H1 (cell line): ENCODE measurements around the gene TLE3. TPM values are rescaled to one million over a fixed set of nuclear protein-coding genes. Genes with fewer than 3 reads are reported as not detected.

Experiments
- CTCF ChIA-PET: fragments of 300-600 bp; sonication (Branson Sonifier 250); formaldehyde crosslinking; loops from one replicate; lab custom pipeline; 2021; ENCODE audit not compliant: partially characterized antibody; lab: Charles Lee
- POLR2A ChIA-PET: fragments of 300-600 bp; sonication (Branson Sonifier 250); formaldehyde crosslinking; loops from one replicate; lab custom pipeline; 2021; ENCODE audit warnings: inconsistent platforms; ENCODE audit not compliant: partially characterized antibody; lab: Charles Lee
- DNase-seq, 2 experiments: peaks; one replicate each; pipeline versions ENCODE4 v3.0.0 to v3.0.0-alpha.2; 2010 to 2022; ENCODE audit warnings: low spot score in 2 of 2, low read depth in 1 of 2, mixed read lengths in 1 of 2
- FAIRE-seq: peaks from 2 replicates; lab custom pipeline; 2011; peaks lifted over from hg19 to GRCh38; lab: Jason Lieb, UNC
- H2AFZ ChIP-seq: 2 replicates; pipeline ENCODE4 v1.8.1; 2012; ENCODE audit warnings: low read length, inconsistent platforms
- H2AK5ac ChIP-seq: 2 replicates; pipeline ENCODE4 v1.6.1; 2013; ENCODE audit warnings: low read depth, low read length
- H2BK120ac ChIP-seq: replicated peaks from 2 replicates; pipeline ENCODE3; 2013; ENCODE audit warnings: low read depth, low read length, inconsistent platforms
- H2BK12ac ChIP-seq: 2 replicates; pipeline ENCODE4 v1.6.1; 2013; ENCODE audit warnings: low read depth, low read length
- H2BK15ac ChIP-seq: 2 replicates; pipeline ENCODE4 v1.6.1; 2013; ENCODE audit warnings: low read length
- H2BK20ac ChIP-seq: 2 replicates; pipeline ENCODE4 v1.6.1; 2013; ENCODE audit warnings: low read length
- H2BK5ac ChIP-seq: 2 replicates; pipeline ENCODE4 v1.6.1; 2013; ENCODE audit warnings: low read depth, low read length
- H3K14ac ChIP-seq: 2 replicates; pipeline ENCODE4 v1.6.1; 2013; ENCODE audit warnings: inconsistent platforms; ENCODE audit not compliant: insufficient read length
- H3K18ac ChIP-seq: 2 replicates; pipeline ENCODE4 v1.6.1; 2013; ENCODE audit warnings: low read length; ENCODE audit errors: extremely low read depth
- H3K23ac ChIP-seq: 2 replicates; pipeline ENCODE4 v1.6.1; 2013; ENCODE audit warnings: inconsistent platforms; ENCODE audit not compliant: insufficient read length
- H3K23me2 ChIP-seq: 2 replicates; pipeline ENCODE4 v1.6.1; 2013; ENCODE audit warnings: low read depth, low read length
- H3K27ac ChIP-seq: 2 replicates; pipeline ENCODE4 v1.6.1; 2011; ENCODE audit warnings: low read depth, low read length, inconsistent platforms
- H3K27me3 ChIP-seq, 4 experiments: replicated peaks in 1 of 4; 1 replicate in 1 of 4; 2 replicates in 3 of 4; pipeline versions ENCODE4 v1.6.1 to v1.8.1; 2011 to 2013; ENCODE audit warnings: low read length in 3 of 4, mild to moderate bottlenecking in 3 of 4, inconsistent platforms in 2 of 4, mixed read lengths in 2 of 4, moderate library complexity in 1 of 4; ENCODE audit not compliant: control insufficient read depth in 3 of 4, insufficient read depth in 3 of 4; ENCODE audit errors: extremely low read depth in 1 of 4
- H3K36me3 ChIP-seq, 4 experiments: 2 replicates each; pipeline versions ENCODE4 v1.6.1 to v1.8.1; 2011 to 2013; ENCODE audit warnings: mild to moderate bottlenecking in 4 of 4, low read length in 3 of 4, moderate library complexity in 2 of 4, control low read depth in 1 of 4, inconsistent platforms in 1 of 4; ENCODE audit not compliant: insufficient read depth in 4 of 4, control insufficient read depth in 2 of 4
- H3K4ac ChIP-seq: replicated peaks from 2 replicates; pipeline ENCODE3; 2013; ENCODE audit warnings: low read length, low read depth, mixed read lengths, inconsistent platforms; ENCODE audit not compliant: insufficient read length
- H3K4me1 ChIP-seq, 4 experiments: replicated peaks in 1 of 4; 1 replicate in 1 of 4; 2 replicates in 3 of 4; pipeline versions ENCODE4 v1.6.1 to v1.8.1; 2011 to 2013; ENCODE audit warnings: low read length in 3 of 4, inconsistent platforms in 2 of 4, mixed read lengths in 1 of 4; ENCODE audit not compliant: insufficient read depth in 4 of 4, control insufficient read depth in 3 of 4
- H3K4me2 ChIP-seq, 2 experiments: 2 replicates each; pipeline versions ENCODE4 v1.6.1 to v1.8.1; 2011 to 2013; ENCODE audit warnings: low read depth in 2 of 2, low read length in 2 of 2, control low read depth in 1 of 2, inconsistent platforms in 1 of 2, mild to moderate bottlenecking in 1 of 2; ENCODE audit not compliant: insufficient read depth in 1 of 2
- H3K4me3 ChIP-seq, 4 experiments: fragments of 200-600, 300-600 bp in 1 of 4; sonication (generic), shearing (Covaris generic), sonication (Bioruptor Twin) in 1 of 4; 2 replicates each; pipeline versions ENCODE4 v1.5.1 to v1.8.1; 2011 to 2016; ENCODE audit warnings: low read length in 4 of 4, low read depth in 3 of 4, control low read depth in 2 of 4, inconsistent platforms in 2 of 4, mild to moderate bottlenecking in 2 of 4, mixed read lengths in 1 of 4, moderate library complexity in 1 of 4; ENCODE audit not compliant: insufficient read depth in 2 of 4; ENCODE audit errors: extremely low read depth in 1 of 4
- H3K56ac ChIP-seq: replicated peaks from 2 replicates; pipeline ENCODE3; 2013; ENCODE audit warnings: low read depth, mild to moderate bottlenecking, mixed read lengths, low read length, inconsistent platforms; ENCODE audit not compliant: insufficient read length
- H3K79me1 ChIP-seq: 2 replicates; pipeline ENCODE4 v1.6.1; 2013; ENCODE audit warnings: low read depth, low read length, control low read depth
- H3K79me2 ChIP-seq, 2 experiments: 2 replicates each; pipeline versions ENCODE4 v1.6.1 to v1.8.1; 2012 to 2013; ENCODE audit warnings: low read length in 2 of 2, mild to moderate bottlenecking in 2 of 2, inconsistent platforms in 1 of 2; ENCODE audit not compliant: insufficient read depth in 2 of 2, control insufficient read depth in 1 of 2
- H3K9ac ChIP-seq, 4 experiments: replicated peaks in 1 of 4; 1 replicate in 1 of 4; 2 replicates in 3 of 4; pipeline versions ENCODE4 v1.6.1 to v1.8.1; 2011 to 2013; ENCODE audit warnings: low read depth in 3 of 4, low read length in 3 of 4, control low read depth in 2 of 4, mild to moderate bottlenecking in 2 of 4, moderate library complexity in 2 of 4, inconsistent platforms in 1 of 4; ENCODE audit errors: extremely low read depth in 1 of 4
- H3K9me3 ChIP-seq, 2 experiments: 2 replicates each; pipeline versions ENCODE4 v1.6.1 to v1.8.1; 2012 to 2013; ENCODE audit warnings: mild to moderate bottlenecking in 2 of 2, moderate library complexity in 2 of 2, control low read depth in 1 of 2, inconsistent platforms in 1 of 2, low read depth in 1 of 2, low read length in 1 of 2, mixed read lengths in 1 of 2; ENCODE audit not compliant: insufficient read depth in 2 of 2
- H4K20me1 ChIP-seq, 2 experiments: replicated peaks in 1 of 2; 2 replicates each; pipeline versions ENCODE3 to v1.8.1; 2011 to 2013; ENCODE audit warnings: inconsistent platforms in 2 of 2, low read length in 2 of 2, mild to moderate bottlenecking in 1 of 2; ENCODE audit not compliant: insufficient read depth in 2 of 2, control insufficient read depth in 1 of 2
- H4K5ac ChIP-seq: 2 replicates; pipeline ENCODE4 v1.6.1; 2013; ENCODE audit warnings: low read length, low read depth, mixed read lengths, inconsistent platforms; ENCODE audit not compliant: insufficient read length
- H4K8ac ChIP-seq: 2 replicates; pipeline ENCODE4 v1.8.0; 2013; ENCODE audit warnings: mild to moderate bottlenecking, moderate library complexity, low read length, inconsistent platforms; ENCODE audit not compliant: insufficient read depth; ENCODE audit errors: extremely low read depth
- H4K91ac ChIP-seq: replicated peaks from 2 replicates; pipeline ENCODE3; 2013; ENCODE audit warnings: low read length, mixed read lengths, inconsistent platforms; ENCODE audit not compliant: insufficient read length
- ASH2L ChIP-seq: fragments of 200-600, 300-600 bp; sonication (generic); IDR thresholded peaks from one replicate; pipeline ENCODE4 v1.7.1; 2017; ENCODE audit warnings: low read length
- CEBPB ChIP-seq: IDR thresholded peaks from 2 replicates; pipeline ENCODE4 v1.6.1; 2012; ENCODE audit warnings: low read depth, low read length
- EP300 ChIP-seq, 2 experiments: IDR thresholded peaks; 1 replicate in 1 of 2; 2 replicates in 1 of 2; pipeline ENCODE4 v1.6.1; 2011 to 2012; ENCODE audit warnings: low read depth in 2 of 2, low read length in 2 of 2, mild to moderate bottlenecking in 2 of 2, borderline replicate concordance in 1 of 2, inconsistent platforms in 1 of 2, moderate library complexity in 1 of 2
- KDM1A ChIP-seq: fragments of 200-600, 300-600 bp; sonication (generic); IDR thresholded peaks from 2 replicates; pipeline ENCODE4 v1.7.1; 2016; ENCODE audit warnings: mild to moderate bottlenecking, low read length, borderline replicate concordance
- KDM5A ChIP-seq: fragments of 200-600 bp; IDR thresholded peaks from 2 replicates; pipeline ENCODE4 v1.7.1; 2012; ENCODE audit warnings: mild to moderate bottlenecking, low read length, inconsistent platforms, mixed read lengths
- POLR2AphosphoS5 ChIP-seq: IDR thresholded peaks from 2 replicates; pipeline ENCODE4 v1.6.1; 2011; ENCODE audit warnings: low read depth, low read length
- RBBP5 ChIP-seq: IDR thresholded peaks from 2 replicates; pipeline ENCODE4 v1.7.1; 2012; ENCODE audit warnings: low read depth, mild to moderate bottlenecking, inconsistent platforms, low read length, moderate library complexity, borderline replicate concordance
- SAP30 ChIP-seq: fragments of 300-600 bp; sonication (generic); IDR thresholded peaks from 2 replicates; pipeline ENCODE4 v1.7.1; 2012; ENCODE audit warnings: low read length, moderate library complexity, mild to moderate bottlenecking, inconsistent platforms; ENCODE audit not compliant: insufficient read depth, insufficient replicate concordance
- SIN3A ChIP-seq, 2 experiments: IDR thresholded peaks in 1 of 2; conservative IDR thresholded peaks in 1 of 2; 2 replicates each; pipeline ENCODE4 v1.6.1; 2011 to 2012; ENCODE audit warnings: low read length in 2 of 2, improper control_type of control experiment in 1 of 2, low read depth in 1 of 2, mild to moderate bottlenecking in 1 of 2
- SUZ12 ChIP-seq: fragments of 200-600 bp; sonication (generic); IDR thresholded peaks from 2 replicates; pipeline ENCODE4 v1.6.1; 2012; ENCODE audit warnings: mild to moderate bottlenecking, inconsistent platforms, low read length, moderate library complexity, mixed read lengths
- WGBS, 2 experiments: shearing (Covaris generic) in 1 of 2; methylation state at CpG; one replicate each; pipeline versions ENCODE4 v1.1.6 to v1.1.7; 2013 to 2015; ENCODE audit warnings: low lambda C conversion rate in 2 of 2, mixed read lengths in 2 of 2, inconsistent platforms in 1 of 2, low coverage in 1 of 2, missing lambda C conversion rate in 1 of 2; ENCODE audit not compliant: insufficient replicate concordance in 2 of 2, insufficient coverage in 1 of 2, insufficient read length in 1 of 2; ENCODE audit errors: extremely low coverage in 1 of 2, missing lambda C conversion rate in 1 of 2; 5-methylcytosine and 5-hydroxymethylcytosine counted together
- polyA plus RNA-seq, 7 experiments: library from polyadenylated mRNA; depleted of rRNA in 3 of 7; stranded (reverse) in 5 of 7; unstranded in 2 of 7; fragments of >200 nt in 5 of 7; fragments of 200-250 nt in 2 of 7; gene quantifications; 1 replicate in 5 of 7; 2 replicates in 1 of 7; 4 replicates in 1 of 7; pipeline versions ENCODE4 v1.2.1 to v1.2.3, GENCODE V29; 2011 to 2013; ENCODE audit warnings: missing spikeins in 2 of 7, mixed read lengths in 2 of 7
- total RNA-seq: library from RNA; stranded (reverse); fragmentation: NEBNext Ultra II Directional; extraction: Animal tissue kit (Norgen Biotek cat#: 25700); gene quantifications from 2 replicates; pipeline ENCODE4 v1.2.1, GENCODE V29; 2021

Gene TLE3
- total and polyA plus RNA-seq, 2 of the 8 experiments (the other 6 are each of a cell fraction or from before 2014, with no cell fraction given): 25.1 to 61.2 TPM

- Histone ChIP-seq H3K27ac (no peak overlapping the region), H2AFZ (no peak overlapping the region), H3K27me3 (peaks cover 0 to 4% (median 0%) of the 10 kb centered on the region in 4 experiments; a peak in 4 of 7 replicates), H3K4ac (peak overlapping the region; percentile 17), H3K4me2 (peak overlapping the region; percentile 74 to 99), H4K8ac (no peak overlapping the region), H3K23me2 (peaks cover 20% of the 10 kb centered on the region; the same call in 1 of the 2 replicates), H4K20me1 (peaks cover 35 to 38% of the 10 kb centered on the region in 2 experiments), H3K9ac (no peak overlapping the region), H3K79me2 (peaks cover 6 to 70% of the 10 kb centered on the region in 2 experiments), H3K9me3 (no peaks in the 10 kb centered on the region), H2BK20ac (no peak overlapping the region), H2BK120ac (no peak overlapping the region), H3K4me3 (peak overlapping the region; percentile 3 to 99 (median 33); a peak in 5 of 8 replicates), H2BK12ac (no peak overlapping the region), H3K79me1 (peaks cover 8% of the 10 kb centered on the region; the same call in 1 of the 2 replicates), H3K4me1 (peaks cover 23 to 54% (median 40%) of the 10 kb centered on the region in 4 experiments), H4K5ac (no peak overlapping the region), H2BK15ac (no peak overlapping the region), H3K36me3 (peaks cover 0 to 46% (median 8%) of the 10 kb centered on the region in 4 experiments; a peak in 3 of 8 replicates), H2AK5ac (no peak overlapping the region), H4K91ac (no peak overlapping the region), H3K18ac (no peak overlapping the region), H3K14ac (no peak overlapping the region), H2BK5ac (peak overlapping the region; percentile 45; the same call in 1 of the 2 replicates), H3K23ac (no peak overlapping the region), H3K56ac (no peak overlapping the region)
- WGBS, 2 experiments: 14% methylated on average over 11 of the region's 11 CpGs; no CpG with 5 or more reads in 1 of the 2 experiments
- POLR2A ChIA-PET: interaction anchor here (0.7 to 12.8 kb wide), 11 partner anchors 10 to 264 kb away, joined by 3 to 151 read pairs (median 4); no protein-coding TSS in a partner anchor
- no peak for FAIRE-seq
- no peak for DNase-seq
- CTCF ChIA-PET: interaction anchor here (0.7 to 2.8 kb wide), 5 partner anchors 11 to 180 kb away, joined by 3 to 7 read pairs (median 3); no protein-coding TSS in a partner anchor
- TF ChIP-seq ASH2L: no peak
- TF ChIP-seq POLR2AphosphoS5: no peak
- 0 out of 2 replicates have a peak, but pooled peaks have one; percentile 32 for TF ChIP-seq RBBP5
- no peak for TF ChIP-seq CEBPB
- TF ChIP-seq KDM1A: no peak
- TF ChIP-seq SAP30: no peak
- no peak for TF ChIP-seq SIN3A (conservative IDR thresholded peaks at IDR 0.05 in 1 of 2, IDR thresholded peaks at IDR 0.05 in 1 of 2; ENCODE audit: low read depth in 1 of 2, low read length in 2 of 2)
- TF ChIP-seq SUZ12: no peak
- TF ChIP-seq KDM5A: no peak
- TF ChIP-seq EP300 (IDR thresholded peaks at IDR 0.05; ENCODE audit: borderline replicate concordance in 1 of 2, low read depth in 2 of 2, low read length in 2 of 2): 0 out of 3 replicates have a peak, but pooled peaks of 1 of the 2 experiments have one; percentile 32
These were observed 4.0 kb downstream of the TLE3 start for GRCh38 chr15:70093481-70094319.
